GM19468 (cell line): ENCODE results near the gene CBX5.

ENCODE experiments used
- ATAC-seq: cut with Tn5 transposase; IDR thresholded peaks from one replicate; pipeline ENCODE4 v1.9.1; 2021; ENCODE audit warnings: mild to moderate bottlenecking, moderate library complexity, moderate number of reproducible peaks; ENCODE audit not compliant: unreplicated experiment; ENCODE audit errors: extremely low read depth

The CBX5 gene

GRCh38 chr12:54182086-54182485 is 97.8 kb downstream of the CBX5 start:
- no peak for ATAC-seq
